Loucy (cell line): ENCODE data around the gene TMEM18.

Experiments used
- EZH2phosphoT487 ChIP-seq: fragments of 200-600 bp; IDR thresholded peaks from 2 replicates; pipeline ENCODE4 v1.6.1; 2018; ENCODE audit warnings: antibody characterized with exemption, mild to moderate bottlenecking, moderate library complexity, borderline replicate concordance
- TF ChIP-seq, protein P1 (sequence below): fragments of 200-600 bp; sonication (generic); conservative IDR thresholded peaks from 2 replicates; pipeline ENCODE4 v1.5.1; 2014; ENCODE audit warnings: mild to moderate bottlenecking, antibody characterized with exemption, low read length

DNA sequence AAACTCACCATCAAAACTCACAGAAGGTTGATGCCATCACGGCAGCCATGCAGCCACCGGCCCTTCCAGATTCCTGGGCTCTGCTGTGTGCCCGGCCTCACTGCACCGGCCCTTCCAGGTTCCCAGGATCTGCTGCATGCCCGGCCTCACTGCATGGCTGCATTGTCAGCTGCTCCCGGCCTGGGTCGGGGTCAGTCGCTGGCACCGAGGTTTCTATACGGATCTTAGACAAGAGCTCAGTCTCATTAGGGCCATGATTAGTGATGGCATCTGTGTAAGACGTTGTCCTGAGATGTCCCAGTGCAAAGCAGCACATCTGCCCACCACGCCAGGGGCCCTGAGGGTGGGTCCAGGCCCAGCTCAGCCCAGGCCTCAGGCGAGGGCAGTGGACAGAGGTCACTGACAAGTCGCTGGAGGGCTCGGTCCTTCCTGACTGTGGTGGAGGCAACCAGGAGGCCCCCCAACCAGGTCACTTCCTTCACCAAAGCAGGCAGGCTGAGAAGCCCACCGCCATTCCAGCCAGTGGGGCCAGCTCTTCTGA is 29.4 kb downstream of the TMEM18 start:
- TF ChIP-seq, protein P1, sequence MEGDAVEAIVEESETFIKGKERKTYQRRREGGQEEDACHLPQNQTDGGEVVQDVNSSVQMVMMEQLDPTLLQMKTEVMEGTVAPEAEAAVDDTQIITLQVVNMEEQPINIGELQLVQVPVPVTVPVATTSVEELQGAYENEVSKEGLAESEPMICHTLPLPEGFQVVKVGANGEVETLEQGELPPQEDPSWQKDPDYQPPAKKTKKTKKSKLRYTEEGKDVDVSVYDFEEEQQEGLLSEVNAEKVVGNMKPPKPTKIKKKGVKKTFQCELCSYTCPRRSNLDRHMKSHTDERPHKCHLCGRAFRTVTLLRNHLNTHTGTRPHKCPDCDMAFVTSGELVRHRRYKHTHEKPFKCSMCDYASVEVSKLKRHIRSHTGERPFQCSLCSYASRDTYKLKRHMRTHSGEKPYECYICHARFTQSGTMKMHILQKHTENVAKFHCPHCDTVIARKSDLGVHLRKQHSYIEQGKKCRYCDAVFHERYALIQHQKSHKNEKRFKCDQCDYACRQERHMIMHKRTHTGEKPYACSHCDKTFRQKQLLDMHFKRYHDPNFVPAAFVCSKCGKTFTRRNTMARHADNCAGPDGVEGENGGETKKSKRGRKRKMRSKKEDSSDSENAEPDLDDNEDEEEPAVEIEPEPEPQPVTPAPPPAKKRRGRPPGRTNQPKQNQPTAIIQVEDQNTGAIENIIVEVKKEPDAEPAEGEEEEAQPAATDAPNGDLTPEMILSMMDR: no peak
- TF ChIP-seq EZH2phosphoT487: no peak
